ENCODE results near the gene HLA-DPA1.
"Not testable (repeated sequence)": the region's sequence is repeated elsewhere in the genome, so short reads cannot be mapped to it uniquely, and the experiment has no call there.

Gene HLA-DPA1

GRCh38 chr6:33088258-33088930 lies 14.9 kb upstream of the HLA-DPA1 start:
- no peak for DNase-seq

- DNase-seq: no peak
Observed at GRCh38 chr6:33085627-33086026, 12.2 kb upstream of the HLA-DPA1 start.

DNA sequence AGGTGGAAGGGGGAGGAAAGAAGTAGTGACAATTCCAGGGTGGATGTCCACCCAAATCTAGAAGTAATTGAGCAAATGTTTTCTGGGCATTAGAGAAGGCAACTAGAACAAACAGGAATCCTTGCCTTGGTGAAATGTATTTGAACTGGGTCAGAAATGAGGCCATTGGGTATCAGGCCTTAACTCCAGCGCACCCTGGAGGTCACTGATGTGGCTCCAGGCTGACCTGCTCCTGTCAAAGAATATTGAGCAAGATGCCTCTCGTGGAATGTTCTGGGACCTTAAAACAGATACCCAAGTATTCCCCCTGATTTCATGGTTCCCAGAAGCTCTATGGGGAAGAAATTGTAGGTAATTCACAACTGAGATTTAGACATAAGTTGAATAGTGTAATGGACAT lies 9.3 kb upstream of the HLA-DPA1 start:
- no peak for DNase-seq

- DNase-seq: no peak
Observed at GRCh38 chr6:33081098-33081824, 7.8 kb upstream of the HLA-DPA1 start.

- DNase-seq: no peak
Observed at GRCh38 chr6:33080127-33081089, 7.0 kb upstream of the HLA-DPA1 start.

DNA sequence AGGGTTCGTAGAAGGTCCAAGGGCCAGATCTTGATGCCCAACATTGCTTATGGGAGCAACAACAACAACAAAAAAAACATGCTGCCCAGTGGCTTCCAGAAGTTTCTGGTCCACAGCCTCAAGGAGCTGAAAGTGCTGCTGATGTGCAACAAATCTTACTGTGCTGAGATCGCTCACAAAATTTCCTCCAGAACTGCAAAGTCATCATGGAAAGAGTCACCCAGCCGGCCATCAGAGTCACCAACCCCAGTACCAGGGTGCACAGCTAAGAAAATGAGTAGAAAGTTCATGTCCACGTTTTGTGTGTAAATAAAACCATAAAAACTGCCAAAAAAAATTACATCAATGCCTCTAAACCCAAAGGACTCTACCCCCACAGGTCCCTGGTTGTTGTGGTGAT lies 6.1 kb upstream of the HLA-DPA1 start:
- no peak for DNase-seq

DNA sequence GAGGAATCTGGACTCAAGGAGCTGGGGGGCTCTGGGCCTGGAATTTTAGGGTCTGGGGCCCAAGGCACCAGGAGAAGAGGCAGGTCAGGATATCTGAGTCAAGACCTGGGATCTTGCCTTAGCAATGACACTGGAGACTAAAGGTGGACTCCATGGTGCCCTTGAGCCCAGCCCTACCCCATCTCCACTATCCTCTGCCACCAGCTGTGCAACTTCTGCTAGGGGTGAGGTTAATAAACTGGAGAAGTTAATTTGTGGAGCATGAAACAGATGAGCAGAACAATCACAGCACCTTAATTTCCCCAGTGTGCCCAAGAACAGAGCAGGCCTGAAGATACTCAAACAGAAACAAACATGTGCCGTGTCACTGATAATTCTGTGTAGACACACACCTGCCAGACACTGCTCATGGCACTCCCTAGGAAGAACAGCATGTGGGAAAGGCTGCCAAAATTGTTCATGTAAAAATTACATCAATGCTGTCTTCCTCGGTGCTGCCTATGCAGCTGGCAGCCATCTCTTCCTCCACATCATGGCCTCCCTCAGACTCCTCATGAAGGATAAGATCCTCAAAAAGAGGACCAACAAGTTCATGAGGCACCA lies 5.6 kb upstream of the HLA-DPA1 start:
- DNase-seq: no peak

DNA sequence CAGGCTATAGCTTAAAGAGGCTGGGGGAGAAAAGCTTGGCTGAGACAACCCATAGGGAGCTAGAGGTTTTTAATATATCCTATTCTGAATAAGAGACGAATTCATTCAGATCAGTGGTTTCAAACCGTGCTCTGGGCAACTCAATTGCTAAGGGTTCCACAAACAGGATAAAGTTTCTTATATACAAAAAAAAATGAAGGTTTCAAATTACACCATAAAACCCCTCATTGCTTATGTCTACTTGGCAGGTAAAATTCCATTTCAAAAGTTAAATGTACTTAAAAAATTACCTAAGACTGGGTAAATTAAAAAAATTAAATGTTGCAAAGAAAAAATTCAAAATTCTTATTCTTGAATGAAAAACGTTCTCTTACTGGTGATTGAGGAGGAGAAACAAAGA lies 5.0 kb upstream of the HLA-DPA1 start:
- DNase-seq: no peak

DNA sequence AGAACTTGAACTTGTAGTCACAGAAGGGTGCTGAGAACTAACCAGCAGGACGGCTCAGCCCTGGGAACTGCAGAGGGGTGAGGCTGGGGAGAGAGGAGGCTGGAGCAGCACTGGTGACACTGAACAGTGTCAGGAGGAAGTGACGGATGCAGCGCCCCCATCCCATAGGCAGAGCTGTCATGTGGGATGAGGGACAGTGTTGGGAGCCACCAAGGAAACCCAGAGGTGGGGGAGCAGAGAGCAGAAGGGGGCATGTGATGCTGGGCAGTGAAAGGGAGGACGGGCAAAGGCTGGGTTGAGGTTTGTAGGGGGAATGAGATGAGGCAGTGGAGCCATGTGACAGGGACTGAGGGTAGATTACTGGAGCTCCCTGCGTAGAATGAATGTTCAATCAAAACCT lies 4.5 kb upstream of the HLA-DPA1 start:
- no peak for DNase-seq

DNA sequence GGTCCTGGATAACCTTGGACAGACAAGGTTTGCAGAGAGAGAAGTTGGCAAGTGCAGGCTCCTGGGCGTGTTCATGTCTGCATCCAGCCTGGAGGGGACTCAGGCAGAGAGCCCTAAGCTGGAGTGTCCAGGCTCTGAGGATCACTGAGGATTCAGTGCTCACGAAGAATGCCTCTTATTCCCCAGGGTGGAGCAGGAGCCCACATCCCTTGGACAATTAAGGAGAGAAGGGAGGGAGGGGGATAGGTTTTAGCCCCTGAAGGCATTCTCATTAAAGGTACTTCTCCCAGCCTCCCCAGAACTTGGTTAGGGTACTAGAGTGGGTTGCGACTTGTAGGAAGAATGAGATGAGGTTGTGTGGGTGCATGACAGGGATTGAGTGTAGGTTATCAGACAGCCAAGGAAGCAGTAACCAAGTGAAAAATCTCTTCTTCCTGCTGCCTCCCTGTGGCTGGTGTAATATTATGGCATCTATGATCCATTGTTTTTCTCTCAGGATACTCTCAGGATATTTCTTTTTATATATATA lies 3.0 kb upstream of the HLA-DPA1 start:
- DNase-seq: no peak

GRCh38 chr6:33075568-33076405 lies 2.3 kb upstream of the HLA-DPA1 start, which contains the start of gene HLA-DPB1:
Gene HLA-DPB1, plus strand, starts transcription at chr6:33075990. Its CDS starts 52 bp downstream, at chr6:33076042.
- DNase-seq: peak; percentile 41

DNA sequence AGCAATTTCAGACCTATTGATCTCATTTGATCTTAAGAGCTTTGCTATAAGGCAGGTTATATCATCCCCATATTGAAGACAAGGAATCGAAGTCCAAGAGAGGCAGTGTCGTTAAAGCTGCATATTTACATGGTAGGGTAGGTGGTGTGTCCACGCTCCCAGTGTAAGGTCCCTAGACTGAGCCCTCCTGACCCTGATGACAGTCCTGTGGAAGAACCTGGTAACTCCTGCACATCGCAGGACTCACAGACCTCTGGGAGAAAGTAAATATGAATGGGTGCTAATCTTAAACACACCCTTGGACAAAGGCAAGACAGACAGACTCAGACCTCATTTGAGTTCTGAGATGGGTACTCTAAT lies 1.7 kb upstream of the HLA-DPA1 start:
- no peak for DNase-seq

DNA sequence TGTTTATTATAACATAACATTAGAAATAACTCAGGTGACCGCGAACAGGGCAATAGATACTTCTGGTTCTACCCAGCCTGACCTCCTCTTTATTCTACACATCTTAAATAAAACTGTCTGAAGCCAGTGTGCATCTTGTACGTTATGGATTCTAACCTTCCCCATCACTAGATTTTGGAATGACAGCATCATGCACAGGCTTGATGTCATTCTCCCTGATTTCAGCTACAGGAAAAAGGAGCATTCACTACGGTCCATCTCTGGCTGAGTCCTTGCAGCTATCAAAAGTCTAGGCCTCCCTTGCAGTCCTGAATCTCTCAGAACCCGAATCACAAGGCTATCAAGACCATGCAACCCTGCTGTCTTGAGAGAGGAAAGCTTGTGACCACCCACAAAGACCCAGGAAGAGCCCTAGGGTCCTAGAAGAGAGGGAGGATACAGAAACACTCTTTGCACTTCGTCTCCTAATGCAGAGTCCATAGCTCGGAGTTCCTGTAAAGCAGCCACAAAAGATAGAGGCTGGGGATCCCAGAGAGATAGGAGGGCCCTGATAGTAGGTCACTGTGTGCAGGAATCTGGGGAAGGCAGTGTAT lies 845 bp downstream of the HLA-DPA1 start:
- no peak for DNase-seq

- DNase-seq: no peak
Observed at GRCh38 chr6:33071569-33071968, 1.9 kb downstream of the HLA-DPA1 start.

- DNase-seq: no peak
Observed at GRCh38 chr6:33070909-33071308, 2.5 kb downstream of the HLA-DPA1 start.

- DNase-seq: no peak
Observed at GRCh38 chr6:33069021-33069738, 4.3 kb downstream of the HLA-DPA1 start.

GRCh38 chr6:33066917-33067521 lies 6.4 kb downstream of the HLA-DPA1 start:
- no peak for DNase-seq

- DNase-seq: no peak
Observed at GRCh38 chr6:33065312-33065711, 8.1 kb downstream of the HLA-DPA1 start.

- DNase-seq: no peak
Observed at GRCh38 chr6:33064723-33065122, 8.7 kb downstream of the HLA-DPA1 start.

GRCh38 chr6:33063435-33063834 lies 10.0 kb downstream of the HLA-DPA1 start:
- not testable (repeated sequence) for DNase-seq
